ENCODE data around the gene KBTBD12.
"Not testable (repeated sequence)": the region's sequence is repeated elsewhere in the genome, so short reads cannot be mapped to it uniquely, and the experiment has no call there.

KBTBD12 gene

GRCh38 chr3:127903611-127904375 is 11.2 kb upstream of the KBTBD12 start:
- no peak for DNase-seq (ENCODE audit: low read depth in 2 of 2)

- DNase-seq (ENCODE audit: low read depth in 2 of 2): no peak
Observed at GRCh38 chr3:127905556-127905955, 9.5 kb upstream of the KBTBD12 start.

GRCh38 chr3:127906653-127907052 is 8.4 kb upstream of the KBTBD12 start:
- not testable (repeated sequence) for DNase-seq (ENCODE audit: low read depth in 2 of 2)

GRCh38 chr3:127908202-127908601 is 6.8 kb upstream of the KBTBD12 start:
- DNase-seq (ENCODE audit: low read depth in 2 of 2): no peak

GRCh38 chr3:127908951-127909350 is 6.1 kb upstream of the KBTBD12 start:
- DNase-seq (ENCODE audit: low read depth in 2 of 2): no peak

- DNase-seq (ENCODE audit: low read depth in 2 of 2): no peak
Observed at GRCh38 chr3:127909646-127910045, 5.4 kb upstream of the KBTBD12 start.

- no peak for DNase-seq (ENCODE audit: low read depth in 2 of 2)
Observed at GRCh38 chr3:127911421-127911931, 3.6 kb upstream of the KBTBD12 start.

- DNase-seq (ENCODE audit: low read depth in 2 of 2): not testable (repeated sequence)
Observed at GRCh38 chr3:127913841-127914240, 1.2 kb upstream of the KBTBD12 start.

GRCh38 chr3:127914584-127914983 is 448 bp upstream of the KBTBD12 start:
- no peak for DNase-seq (ENCODE audit: low read depth in 2 of 2)

- no peak for DNase-seq (ENCODE audit: low read depth in 2 of 2)
Observed at GRCh38 chr3:127915937-127916493, 983 bp downstream of the KBTBD12 start.

- no peak for DNase-seq (ENCODE audit: low read depth in 2 of 2)
Observed at GRCh38 chr3:127920738-127921137, 5.7 kb downstream of the KBTBD12 start.

GRCh38 chr3:127923611-127924010 is 8.6 kb downstream of the KBTBD12 start:
- no peak for DNase-seq (ENCODE audit: low read depth in 2 of 2)

- no peak for DNase-seq (ENCODE audit: low read depth in 2 of 2)
Observed at GRCh38 chr3:127925384-127925783, 10.4 kb downstream of the KBTBD12 start.

GRCh38 chr3:127927829-127928604 is 13.0 kb downstream of the KBTBD12 start:
- no peak for DNase-seq (ENCODE audit: low read depth in 2 of 2)

GRCh38 chr3:127929818-127930413 is 14.9 kb downstream of the KBTBD12 start:
- DNase-seq (ENCODE audit: low read depth in 2 of 2): no peak

- DNase-seq (ENCODE audit: low read depth in 2 of 2): no peak
Observed at GRCh38 chr3:127933396-127933795, 18.4 kb downstream of the KBTBD12 start.

GRCh38 chr3:127938800-127939199 is 23.8 kb downstream of the KBTBD12 start:
- DNase-seq (ENCODE audit: low read depth in 2 of 2): no peak

- DNase-seq (ENCODE audit: low read depth in 2 of 2): no peak
Observed at GRCh38 chr3:127940116-127940515, 25.1 kb downstream of the KBTBD12 start.

- DNase-seq (ENCODE audit: low read depth in 2 of 2): no peak
Observed at GRCh38 chr3:127942613-127943012, 27.6 kb downstream of the KBTBD12 start.

GRCh38 chr3:127948211-127948610 is 33.2 kb downstream of the KBTBD12 start:
- DNase-seq (ENCODE audit: low read depth in 2 of 2): no peak

- no peak for DNase-seq (ENCODE audit: low read depth in 2 of 2)
Observed at GRCh38 chr3:127949446-127950055, 34.5 kb downstream of the KBTBD12 start.

GRCh38 chr3:127951276-127951675 is 36.2 kb downstream of the KBTBD12 start:
- no peak for DNase-seq (ENCODE audit: low read depth in 2 of 2)

Measured in stimulated activated CD4-positive, alpha-beta T cell treated with anti-CD3 and anti-CD28 coated beads, Interleukin-1b, Interleukin-23, amount 100 ng/mL, for 4 hours (primary cell).